Body of pancreas (tissue), 4 donors: ENCODE results near the gene SLC4A3. TPM values are rescaled to one million over a fixed set of nuclear protein-coding genes. Genes with fewer than 3 reads are reported as not detected.

Experiments used
- ATAC-seq: fragments of 150-250 bp; one replicate; pipeline ENCODE4 v1.9.1; 2016
- DNase-seq, 4 donors: peaks; one replicate each; pipeline ENCODE4 v3.0.0-alpha.2; 2019
- H3K27ac ChIP-seq, 4 donors: fragments of 200-600 bp; sonication (generic); 1 replicate in 3 of 4; 2 replicates in 1 of 4; pipeline versions ENCODE4 v1.5.1 to v1.6.1; 2016 to 2019; ENCODE audit warnings: mild to moderate bottlenecking in 1 of 4, mixed read lengths in 1 of 4, moderate library complexity in 1 of 4
- H3K27me3 ChIP-seq, 2 donors: fragments of 200-600 bp; sonication (generic); one replicate each; pipeline ENCODE4 v1.6.0; 2016; ENCODE audit warnings: mild to moderate bottlenecking in 1 of 2
- H3K36me3 ChIP-seq, 2 donors: fragments of 200-600 bp; sonication (generic); replicated peaks in 1 of 2; 2 replicates each; pipeline ENCODE4 v1.5.1; 2016; ENCODE audit warnings: low read depth in 2 of 2; ENCODE audit not compliant: insufficient read depth in 1 of 2
- H3K4me1 ChIP-seq: fragments of 200-600 bp; sonication (generic); one replicate; pipeline ENCODE4 v1.6.0; 2016
- H3K4me3 ChIP-seq, 2 donors: fragments of 200-600 bp; sonication (generic); 1 replicate in 1 of 2; 2 replicates in 1 of 2; pipeline ENCODE4 v1.5.1; 2016 to 2019
- H3K9me3 ChIP-seq, 3 donors: fragments of 200-600 bp; sonication (generic); 1 replicate in 2 of 3; 2 replicates in 1 of 3; pipeline ENCODE4 v1.5.1; 2016
- POLR2A ChIP-seq, 3 donors: fragments of 450-650 bp; IDR thresholded peaks; one replicate each; pipeline ENCODE4 v1.6.1; 2016; ENCODE audit warnings: antibody characterized with exemption in 3 of 3, mild to moderate bottlenecking in 2 of 3
- WGBS, 2 donors: methylation state at CpG; one replicate each; pipeline ENCODE4 v1.1.5; 2017; 5-methylcytosine and 5-hydroxymethylcytosine counted together
- intact Hi-C: fragments of 100-400 bp; cut with DNase I; formaldehyde crosslinking; loops from one replicate; pipeline ENCODE4 v1.15.1; 2023
- total RNA-seq, 2 donors: library from RNA; depleted of rRNA; stranded (reverse); fragments of >200 nt; gene quantifications; one replicate each; pipeline ENCODE4 v1.1.0, GENCODE V29; 2016
- TF ChIP-seq, protein P1 (sequence below), 7 experiments: fragments of 450-650 bp in 4 of 7; fragments of 200-600 bp in 3 of 7; sonication (generic) in 3 of 7; IDR thresholded peaks; one replicate each; pipeline ENCODE4 v1.5.1; 2016 to 2019; ENCODE audit warnings: antibody characterized with exemption in 7 of 7

SLC4A3 gene
- total RNA-seq, 2 donors from 2014 or later: 2.6 to 10.9 TPM

DNA sequence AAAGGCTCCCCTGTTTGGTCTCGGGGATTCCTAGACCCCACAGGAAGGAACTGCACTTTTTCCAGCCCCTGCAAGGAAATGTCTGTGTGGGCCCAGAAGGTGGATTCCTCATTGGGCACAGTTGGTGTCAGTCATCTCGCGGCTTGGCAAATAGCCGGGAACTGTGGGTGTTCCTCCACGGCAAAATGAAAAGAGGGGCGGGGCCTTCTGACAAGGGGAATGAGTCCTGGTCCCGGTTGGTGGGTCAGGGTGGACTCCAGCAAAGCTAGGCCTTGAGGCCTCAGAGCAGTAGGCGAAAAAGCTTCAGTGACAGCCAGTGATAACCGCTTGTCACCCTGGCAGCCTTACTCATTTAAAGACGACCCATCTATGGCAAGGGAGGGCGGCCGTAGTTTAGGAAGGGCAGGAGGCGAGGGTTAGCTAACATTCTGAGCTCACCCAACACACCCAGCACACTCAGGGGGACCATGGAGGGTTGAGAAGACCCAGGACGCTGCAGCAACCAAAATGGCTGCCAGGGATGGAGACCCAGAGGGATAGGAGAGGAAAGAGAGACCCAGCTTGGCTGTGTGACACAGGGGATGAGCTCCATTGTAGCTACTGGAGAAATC, 16.5 kb downstream of the SLC4A3 start:
- no peaks in the 10 kb centered on the region for H3K36me3 ChIP-seq
- no peak for TF ChIP-seq POLR2A (IDR thresholded peaks at IDR 0.05)
- TF ChIP-seq, protein P1, sequence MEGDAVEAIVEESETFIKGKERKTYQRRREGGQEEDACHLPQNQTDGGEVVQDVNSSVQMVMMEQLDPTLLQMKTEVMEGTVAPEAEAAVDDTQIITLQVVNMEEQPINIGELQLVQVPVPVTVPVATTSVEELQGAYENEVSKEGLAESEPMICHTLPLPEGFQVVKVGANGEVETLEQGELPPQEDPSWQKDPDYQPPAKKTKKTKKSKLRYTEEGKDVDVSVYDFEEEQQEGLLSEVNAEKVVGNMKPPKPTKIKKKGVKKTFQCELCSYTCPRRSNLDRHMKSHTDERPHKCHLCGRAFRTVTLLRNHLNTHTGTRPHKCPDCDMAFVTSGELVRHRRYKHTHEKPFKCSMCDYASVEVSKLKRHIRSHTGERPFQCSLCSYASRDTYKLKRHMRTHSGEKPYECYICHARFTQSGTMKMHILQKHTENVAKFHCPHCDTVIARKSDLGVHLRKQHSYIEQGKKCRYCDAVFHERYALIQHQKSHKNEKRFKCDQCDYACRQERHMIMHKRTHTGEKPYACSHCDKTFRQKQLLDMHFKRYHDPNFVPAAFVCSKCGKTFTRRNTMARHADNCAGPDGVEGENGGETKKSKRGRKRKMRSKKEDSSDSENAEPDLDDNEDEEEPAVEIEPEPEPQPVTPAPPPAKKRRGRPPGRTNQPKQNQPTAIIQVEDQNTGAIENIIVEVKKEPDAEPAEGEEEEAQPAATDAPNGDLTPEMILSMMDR (IDR thresholded peaks at IDR 0.05): no peak
- no peaks in the 10 kb centered on the region for H3K27me3 ChIP-seq
- no peak overlapping the region for H3K27ac ChIP-seq
- no peaks in the 10 kb centered on the region for H3K9me3 ChIP-seq
- intact Hi-C loops: no loop called here
- H3K4me3 ChIP-seq: no peak overlapping the region
- no peak for DNase-seq
- no peak for ATAC-seq
- 64 to 85% methylated on average over 9 to 14 of the region's 14 CpGs for WGBS, 2 donors
- H3K4me1 ChIP-seq: peaks cover 5% of the 10 kb centered on the region

DNA sequence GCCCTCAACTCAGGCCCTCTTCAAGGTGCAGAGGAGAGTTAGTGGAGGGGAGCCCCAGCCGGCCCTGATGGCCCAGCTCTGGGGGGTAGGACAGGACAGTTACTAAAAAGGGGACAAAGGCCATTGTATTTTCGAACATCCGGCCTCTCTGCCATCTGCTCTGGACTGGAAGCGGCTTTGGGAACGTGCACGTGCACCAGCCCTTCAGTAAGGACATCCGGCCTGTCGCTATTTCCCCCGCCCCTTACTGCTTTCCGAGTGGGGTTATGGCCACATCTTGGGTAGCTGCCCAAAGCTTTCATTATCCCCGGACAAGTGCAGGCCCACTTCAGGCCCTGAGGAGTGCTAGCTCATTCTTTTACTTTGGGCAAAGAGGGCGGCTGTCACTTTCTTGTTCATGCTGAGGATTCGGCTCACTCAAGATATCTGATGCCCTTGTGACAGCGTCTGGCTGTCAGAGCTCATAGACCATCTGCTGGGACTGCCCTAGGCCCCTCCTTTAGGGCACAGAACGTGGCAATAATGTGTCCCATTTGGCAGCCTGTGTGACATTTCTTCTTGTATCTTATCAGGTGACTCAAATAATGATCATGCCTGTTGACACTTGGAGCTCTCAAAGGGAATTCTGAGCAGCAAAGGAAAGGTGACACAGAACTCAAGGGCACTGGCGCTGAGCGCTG, 17.5 kb downstream of the SLC4A3 start:
- no peak for DNase-seq
- no peak for TF ChIP-seq POLR2A (IDR thresholded peaks at IDR 0.05)
- TF ChIP-seq, protein P1 (IDR thresholded peaks at IDR 0.05): no peak
- Histone ChIP-seq H3K9me3 (no peaks in the 10 kb centered on the region), H3K36me3 (no peaks in the 10 kb centered on the region), H3K4me1 (peaks cover 5% of the 10 kb centered on the region), H3K4me3 (no peak overlapping the region), H3K27me3 (no peaks in the 10 kb centered on the region), H3K27ac (no peak overlapping the region)
- intact Hi-C loops: no loop called here
- ATAC-seq: no peak
- 43 to 64% methylated on average over 8 to 17 of the region's 17 CpGs for WGBS, 2 donors

DNA sequence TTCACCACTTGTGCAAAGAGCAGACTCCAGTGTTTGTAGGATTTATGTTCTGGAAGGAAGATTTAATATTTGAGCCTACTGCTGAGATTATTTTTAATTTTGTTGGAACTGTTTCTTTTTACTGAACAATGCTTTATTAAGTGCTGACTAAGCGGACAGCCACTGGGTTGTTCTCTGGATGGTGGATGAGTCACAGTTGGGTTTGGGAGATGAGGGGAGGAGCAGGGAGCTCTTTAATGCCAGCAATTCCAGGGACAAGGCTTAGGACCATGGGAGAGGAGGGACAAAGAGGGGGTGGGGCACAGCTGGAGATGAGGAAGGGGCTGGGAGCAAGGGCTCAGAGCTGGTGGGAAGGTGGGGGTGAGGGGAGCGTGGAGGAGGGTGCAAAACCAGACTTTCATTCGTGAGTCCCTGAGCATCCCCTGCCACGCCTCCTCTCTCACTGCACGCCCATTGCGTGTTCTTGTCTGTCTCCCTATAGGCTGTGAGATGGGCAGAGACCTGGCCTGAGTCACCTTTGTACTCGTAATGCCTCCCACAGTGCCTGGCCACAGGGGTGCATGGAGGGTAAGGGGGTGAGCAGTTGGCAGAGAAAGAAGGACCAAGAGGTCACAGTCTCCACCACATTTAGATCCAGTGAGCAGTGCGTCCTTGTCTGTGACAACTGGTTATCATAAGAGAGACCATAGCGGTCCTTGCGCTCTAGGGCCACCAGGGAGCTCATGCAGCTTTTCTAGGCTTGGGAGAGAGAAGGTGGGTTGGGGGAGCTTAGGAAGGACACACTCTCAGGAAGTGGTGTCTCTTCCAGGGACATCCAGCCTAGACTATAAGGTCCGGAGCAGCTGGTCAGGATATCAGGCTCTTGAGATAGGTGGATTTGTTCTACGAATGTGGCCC, 18.4 kb downstream of the SLC4A3 start:
- no peaks in the 10 kb centered on the region for H3K27me3 ChIP-seq
- H3K4me3 ChIP-seq: no peak overlapping the region
- TF ChIP-seq, protein P1 (IDR thresholded peaks at IDR 0.05): no peak
- no peak for TF ChIP-seq POLR2A (IDR thresholded peaks at IDR 0.05)
- DNase-seq: no peak
- H3K36me3 ChIP-seq: no peaks in the 10 kb centered on the region
- 77 to 78% methylated on average over 12 of the region's 12 CpGs for WGBS, 2 donors
- no peak overlapping the region for H3K27ac ChIP-seq
- peaks cover 5% of the 10 kb centered on the region for H3K4me1 ChIP-seq
- no peaks in the 10 kb centered on the region for H3K9me3 ChIP-seq
- no peak for ATAC-seq
- intact Hi-C loops: no loop called here

DNA sequence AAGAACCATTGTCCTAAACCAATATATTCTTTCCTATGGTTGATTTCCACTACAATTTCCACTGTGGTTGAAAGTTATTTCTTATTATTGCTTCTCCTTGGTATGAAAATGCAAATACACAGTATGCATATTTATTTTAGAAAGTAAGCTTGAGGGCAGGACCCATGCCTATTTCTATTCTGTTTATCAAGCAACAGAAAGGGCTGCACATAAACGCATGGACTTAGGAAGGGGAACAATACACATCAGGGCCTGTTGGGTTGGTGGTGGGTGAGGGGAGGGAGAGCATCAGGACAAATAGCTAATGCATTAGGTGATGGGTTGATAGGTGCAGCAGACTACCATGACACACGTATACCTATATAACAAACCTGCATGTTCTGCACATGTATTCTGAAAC, 20.7 kb downstream of the SLC4A3 start:
- peaks cover 0 to 5% of the 10 kb centered on the region in 2 donors for H3K27me3 ChIP-seq
- H3K4me3 ChIP-seq: no peak overlapping the region
- 59 to 66% methylated on average over 2 of the region's 2 CpGs for WGBS, 2 donors
- ATAC-seq (no peak), DNase-seq (no peak)
- no peaks in the 10 kb centered on the region for H3K9me3 ChIP-seq
- H3K27ac ChIP-seq: no peak overlapping the region
- intact Hi-C loops: no loop called here
- H3K4me1 ChIP-seq: no peaks in the 10 kb centered on the region
- TF ChIP-seq, protein P1 (IDR thresholded peaks at IDR 0.05): no peak
- TF ChIP-seq POLR2A (IDR thresholded peaks at IDR 0.05): no peak
- no peaks in the 10 kb centered on the region for H3K36me3 ChIP-seq
